ENCODE data around the gene SLC39A11. TPM values are rescaled to one million over a fixed set of nuclear protein-coding genes. Genes with fewer than 3 reads are reported as not detected.
"Not testable (repeated sequence)": the region's sequence is repeated elsewhere in the genome, so short reads cannot be mapped to it uniquely, and the experiment has no call there.

The SLC39A11 gene
- polyA plus RNA-seq, 3 donors from 2014 or later, result 13.7 to 25.8 (median 16.2) TPM

DNA sequence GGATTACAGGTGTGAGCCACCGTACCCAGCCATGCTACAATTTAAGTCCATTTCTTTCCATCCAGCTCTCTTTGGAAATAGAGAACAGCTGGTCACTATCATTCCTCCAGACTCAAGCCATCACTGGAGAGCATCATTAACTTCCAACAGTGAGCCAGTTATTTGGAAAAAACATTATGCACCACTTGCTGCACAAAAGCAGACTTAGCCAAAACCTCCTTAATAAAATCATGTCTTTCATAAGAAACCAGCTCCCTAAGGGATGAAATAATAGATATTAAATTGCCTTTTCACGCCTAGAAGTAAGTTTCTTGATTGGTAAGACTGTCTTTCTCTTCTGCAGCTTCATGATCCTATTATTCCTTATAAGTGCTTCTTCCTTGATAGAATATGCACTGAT, 17.9 kb downstream of the SLC39A11 start:
- Mint-ChIP-seq H3K27me3 (ENCODE audit: low read depth in 3 of 3) (no peaks in the 10 kb centered on the region), H3K9me3 (no peaks in the 10 kb centered on the region), H3K27ac (no peak overlapping the region), H3K36me3 (peaks cover 18 to 34% (median 20%) of the 10 kb centered on the region in 3 donors), H3K4me3 (no peak overlapping the region), H3K4me1 (peaks cover 0 to 10% of the 10 kb centered on the region in 2 donors)
- DNase-seq, result no peak

DNA sequence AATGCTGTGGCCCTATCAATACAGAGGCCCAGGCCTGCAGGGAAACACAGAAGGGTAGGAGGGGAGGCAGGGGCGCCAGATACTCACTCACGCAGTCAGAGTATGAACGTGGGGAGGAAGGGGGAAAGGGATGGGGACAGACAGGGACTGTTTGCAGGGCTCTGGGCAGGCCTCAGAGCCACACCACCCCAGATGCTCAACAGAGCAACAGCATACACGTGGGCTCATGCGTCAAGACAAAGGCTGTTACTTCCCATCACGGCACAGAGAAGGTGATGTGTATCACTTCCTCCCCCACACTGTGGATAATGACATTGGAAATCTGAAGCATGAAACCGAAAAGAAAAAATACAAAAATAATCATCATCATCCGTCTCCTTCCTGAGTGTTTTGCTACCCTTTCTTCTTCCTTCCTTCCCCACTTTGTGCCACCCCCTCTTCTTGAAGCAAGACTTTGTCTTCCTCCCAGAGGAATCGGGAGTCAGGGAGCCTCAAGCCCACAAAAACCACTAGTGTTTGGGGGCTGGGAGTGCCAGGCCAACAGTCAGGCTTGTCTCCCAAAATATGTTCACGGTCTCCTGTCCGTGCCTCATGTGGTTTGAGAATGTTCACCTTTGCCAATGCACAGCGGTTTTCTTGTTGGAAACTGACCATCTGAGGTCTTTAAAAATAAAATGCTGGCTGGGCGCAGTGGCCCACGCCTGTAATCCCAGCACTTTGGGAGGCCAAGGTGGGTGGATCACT, 20.1 kb downstream of the SLC39A11 start:
- DNase-seq, result no peak
- no peak overlapping the region for H3K4me3 Mint-ChIP-seq
- no peaks in the 10 kb centered on the region for H3K27me3 Mint-ChIP-seq (ENCODE audit: low read depth in 3 of 3)
- no peaks in the 10 kb centered on the region for H3K9me3 Mint-ChIP-seq
- peaks cover 15 to 31% (median 19%) of the 10 kb centered on the region in 3 donors for H3K36me3 Mint-ChIP-seq
- H3K27ac Mint-ChIP-seq, result no peak overlapping the region
- H3K4me1 Mint-ChIP-seq, result peaks cover 0 to 2% of the 10 kb centered on the region in 2 donors

DNA sequence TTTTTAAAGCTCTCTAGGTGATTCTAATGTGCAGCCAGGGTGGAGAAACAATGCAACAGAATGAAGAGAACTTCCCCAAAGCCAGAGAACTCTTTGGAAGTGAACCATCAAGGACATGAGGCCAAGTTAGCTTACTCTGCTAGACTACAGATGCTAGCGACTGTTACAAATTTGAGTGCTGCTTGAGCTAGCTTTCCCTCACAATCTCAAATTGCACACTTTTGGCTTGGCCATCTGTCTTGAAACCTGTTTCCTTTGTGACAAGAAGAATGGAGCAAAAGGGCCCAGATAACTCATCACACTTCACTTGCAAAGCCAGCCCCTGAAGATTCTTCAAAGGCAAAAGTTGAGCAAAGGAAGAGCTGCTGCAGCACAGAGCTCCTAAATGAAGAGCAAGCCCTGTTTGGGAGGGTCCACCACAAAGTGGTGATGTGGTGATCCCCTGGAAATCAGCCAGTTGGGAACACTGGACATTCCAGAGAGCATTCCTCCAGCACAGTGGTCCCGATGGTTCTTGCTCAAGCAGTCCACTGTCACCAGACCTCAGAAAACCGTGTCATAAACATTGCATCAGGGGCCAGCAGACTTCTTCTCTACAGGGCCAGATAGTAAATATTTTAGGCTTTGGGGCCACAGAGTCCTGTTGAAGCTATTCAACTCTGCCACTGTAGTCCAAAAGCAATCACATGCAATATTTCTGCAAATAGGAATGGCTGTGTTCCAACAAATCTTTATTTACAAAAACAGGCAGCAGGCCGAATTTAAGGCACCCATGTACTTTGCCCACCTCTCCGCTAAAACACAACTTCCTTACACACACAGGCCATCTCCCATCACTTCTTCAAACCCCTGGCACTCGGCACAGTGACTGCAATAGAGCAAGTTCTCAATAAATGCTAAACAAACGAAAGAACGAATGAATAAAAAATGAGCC, 21.2 kb downstream of the SLC39A11 start:
- Mint-ChIP-seq H3K27ac (no peak overlapping the region), H3K4me1 (no peaks in the 10 kb centered on the region), H3K4me3 (no peak overlapping the region), H3K36me3 (peaks cover 15 to 38% (median 25%) of the 10 kb centered on the region in 3 donors), H3K9me3 (no peaks in the 10 kb centered on the region), H3K27me3 (ENCODE audit: low read depth in 3 of 3) (no peaks in the 10 kb centered on the region)
- DNase-seq, result no peak

DNA sequence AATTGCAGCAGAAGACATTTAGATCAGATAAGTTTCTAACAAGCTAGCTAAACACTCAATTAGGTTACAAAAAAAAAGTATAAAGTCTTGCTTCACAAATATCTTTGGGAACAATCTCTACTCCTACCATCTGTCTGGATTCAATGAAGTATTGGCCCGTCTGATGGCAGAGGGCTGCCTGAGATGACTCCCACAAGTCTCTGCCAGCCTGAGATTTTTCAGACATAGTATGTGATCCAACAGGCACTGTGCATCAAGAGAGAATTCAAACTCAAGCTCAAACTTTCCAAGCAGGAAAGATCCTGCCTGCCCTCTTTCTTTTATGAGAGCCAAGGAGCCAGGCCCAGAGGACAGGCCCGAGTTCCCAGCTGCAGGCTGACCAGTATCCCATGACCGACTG, 22.6 kb downstream of the SLC39A11 start:
- Mint-ChIP-seq H3K4me3 (no peak overlapping the region), H3K9me3 (no peaks in the 10 kb centered on the region), H3K4me1 (no peaks in the 10 kb centered on the region), H3K36me3 (peaks cover 15 to 39% (median 20%) of the 10 kb centered on the region in 3 donors), H3K27me3 (ENCODE audit: low read depth in 3 of 3) (no peaks in the 10 kb centered on the region), H3K27ac (no peak overlapping the region)
- no peak for DNase-seq

DNA sequence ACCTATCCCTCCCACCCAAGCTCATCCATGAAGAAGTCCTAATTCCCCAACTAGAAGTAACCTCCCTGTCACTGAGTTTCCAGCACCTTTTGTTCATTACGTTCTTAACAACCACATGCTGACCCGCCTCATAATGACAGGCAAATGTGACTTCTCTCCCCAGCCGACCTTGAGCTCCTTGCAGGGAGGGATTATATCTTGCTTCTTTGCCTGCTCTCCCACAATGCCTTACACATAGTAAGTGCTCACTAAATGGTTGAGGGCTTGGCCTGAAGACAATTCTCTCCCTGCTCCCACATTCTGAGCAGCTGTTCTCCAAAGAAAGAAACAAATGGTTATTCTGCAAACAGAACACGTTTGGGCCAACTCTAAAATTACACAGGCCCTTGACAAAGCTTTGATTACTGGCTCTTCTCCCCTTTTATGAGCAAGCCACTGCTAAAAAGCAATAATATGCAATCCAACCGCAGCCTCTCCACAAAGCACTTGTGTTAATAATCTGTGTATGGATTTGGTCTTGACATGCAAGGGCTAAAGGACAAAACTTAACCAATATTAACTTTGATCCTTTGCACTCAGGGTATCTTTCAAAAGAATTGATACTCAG, 23.2 kb downstream of the SLC39A11 start:
- no peak overlapping the region for H3K27ac Mint-ChIP-seq
- no peak overlapping the region for H3K4me3 Mint-ChIP-seq
- H3K27me3 Mint-ChIP-seq (ENCODE audit: low read depth in 3 of 3), result no peaks in the 10 kb centered on the region
- H3K4me1 Mint-ChIP-seq, result peaks cover 2% of the 10 kb centered on the region in 2 donors
- no peak for DNase-seq
- peaks cover 15 to 37% (median 20%) of the 10 kb centered on the region in 3 donors for H3K36me3 Mint-ChIP-seq
- no peaks in the 10 kb centered on the region for H3K9me3 Mint-ChIP-seq

DNA sequence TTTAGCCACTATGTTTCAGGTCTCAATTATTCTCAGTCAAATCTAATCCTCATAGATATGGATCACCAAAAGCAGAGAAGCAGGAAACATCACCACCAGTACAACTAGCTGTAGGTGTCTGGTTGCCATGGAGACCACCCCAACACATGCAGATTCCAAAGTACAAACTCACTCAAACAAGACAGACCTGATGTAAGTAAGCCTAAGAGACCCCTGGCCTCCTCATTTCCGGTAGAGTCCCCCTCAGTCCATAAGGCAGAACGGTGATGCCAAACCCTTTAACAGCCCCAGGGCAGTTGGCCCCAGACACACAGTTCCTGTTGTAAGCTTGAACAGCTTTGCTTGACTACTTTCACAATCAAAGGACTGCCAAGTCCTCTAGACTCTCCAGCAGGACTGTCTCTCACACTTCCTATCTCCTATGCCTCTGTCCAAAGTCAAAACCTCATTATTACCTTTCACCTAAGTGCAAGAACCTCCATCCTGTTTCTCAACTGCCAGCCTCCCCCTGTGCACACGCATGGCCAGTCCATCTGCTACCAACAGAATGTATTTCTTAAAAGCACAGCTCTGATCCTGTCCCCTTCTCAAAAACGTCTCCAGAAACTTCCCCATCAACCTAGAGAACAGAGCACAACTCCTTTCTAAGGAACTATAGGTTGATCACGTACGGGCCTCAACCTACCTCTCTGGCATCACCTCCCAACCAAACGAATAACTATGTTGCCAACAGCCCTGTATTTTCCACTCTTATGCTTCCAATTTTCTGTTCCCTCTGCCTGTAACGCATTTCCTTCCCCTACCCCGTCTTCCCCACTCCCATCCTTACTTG, 23.9 kb downstream of the SLC39A11 start:
- H3K27ac Mint-ChIP-seq, result peak overlapping the region in 1 of 6 donors; percentile 12
- no peak for DNase-seq
- peaks cover 8 to 10% of the 10 kb centered on the region in 2 donors for H3K4me1 Mint-ChIP-seq
- peaks cover 15 to 37% (median 20%) of the 10 kb centered on the region in 3 donors for H3K36me3 Mint-ChIP-seq
- H3K27me3 Mint-ChIP-seq (ENCODE audit: low read depth in 3 of 3), result no peaks in the 10 kb centered on the region
- H3K4me3 Mint-ChIP-seq, result no peak overlapping the region
- H3K9me3 Mint-ChIP-seq, result no peaks in the 10 kb centered on the region

DNA sequence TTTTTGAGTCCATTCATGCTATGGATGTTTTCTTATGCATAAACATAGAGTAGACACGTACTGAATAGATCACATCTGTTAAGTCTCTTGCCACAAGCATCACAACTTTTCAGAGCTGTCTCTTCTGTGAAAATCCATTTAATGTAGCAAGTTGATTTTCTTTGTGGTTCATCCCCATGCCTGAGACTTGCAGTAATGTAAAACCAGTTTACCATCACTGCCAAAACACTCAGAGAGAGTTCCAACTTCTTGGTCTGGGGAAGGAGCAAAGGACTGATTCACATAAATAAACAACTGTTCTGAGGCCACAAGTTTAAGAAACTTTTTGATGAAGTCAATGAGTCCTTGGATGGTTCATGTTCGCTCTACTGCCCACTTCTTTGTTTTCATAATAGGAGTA, 24.8 kb downstream of the SLC39A11 start:
- not testable (repeated sequence) for H3K4me3 Mint-ChIP-seq; H3K9me3 Mint-ChIP-seq; H3K27me3 Mint-ChIP-seq (ENCODE audit: low read depth in 3 of 3); DNase-seq
- H3K27ac Mint-ChIP-seq, result peak overlapping the region in 1 of 6 donors; percentile 20
- peaks cover 8 to 10% of the 10 kb centered on the region in 2 donors for H3K4me1 Mint-ChIP-seq
- peaks cover 15 to 37% (median 20%) of the 10 kb centered on the region in 3 donors for H3K36me3 Mint-ChIP-seq

DNA sequence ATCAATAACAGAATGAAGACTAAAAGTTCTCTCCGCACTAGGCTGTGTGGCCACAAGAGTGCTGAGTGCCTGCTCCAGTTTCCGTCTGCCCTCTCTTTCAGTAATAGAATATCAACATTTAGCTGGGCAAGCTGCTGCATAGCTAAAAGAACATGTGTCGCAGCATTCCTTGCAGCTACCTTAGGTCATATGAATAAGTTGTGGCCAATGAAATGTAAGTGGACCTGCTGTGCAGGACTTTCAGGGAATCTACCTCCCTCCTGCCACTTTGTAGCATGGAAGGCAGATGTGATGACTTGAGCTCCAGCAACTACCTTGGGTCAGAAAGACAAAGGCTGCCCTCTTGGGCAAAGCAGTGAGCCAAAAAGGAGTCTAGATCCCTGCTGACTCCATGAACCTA, 25.4 kb downstream of the SLC39A11 start:
- no peaks in the 10 kb centered on the region for H3K9me3 Mint-ChIP-seq
- H3K27ac Mint-ChIP-seq, result no peak overlapping the region

DNA sequence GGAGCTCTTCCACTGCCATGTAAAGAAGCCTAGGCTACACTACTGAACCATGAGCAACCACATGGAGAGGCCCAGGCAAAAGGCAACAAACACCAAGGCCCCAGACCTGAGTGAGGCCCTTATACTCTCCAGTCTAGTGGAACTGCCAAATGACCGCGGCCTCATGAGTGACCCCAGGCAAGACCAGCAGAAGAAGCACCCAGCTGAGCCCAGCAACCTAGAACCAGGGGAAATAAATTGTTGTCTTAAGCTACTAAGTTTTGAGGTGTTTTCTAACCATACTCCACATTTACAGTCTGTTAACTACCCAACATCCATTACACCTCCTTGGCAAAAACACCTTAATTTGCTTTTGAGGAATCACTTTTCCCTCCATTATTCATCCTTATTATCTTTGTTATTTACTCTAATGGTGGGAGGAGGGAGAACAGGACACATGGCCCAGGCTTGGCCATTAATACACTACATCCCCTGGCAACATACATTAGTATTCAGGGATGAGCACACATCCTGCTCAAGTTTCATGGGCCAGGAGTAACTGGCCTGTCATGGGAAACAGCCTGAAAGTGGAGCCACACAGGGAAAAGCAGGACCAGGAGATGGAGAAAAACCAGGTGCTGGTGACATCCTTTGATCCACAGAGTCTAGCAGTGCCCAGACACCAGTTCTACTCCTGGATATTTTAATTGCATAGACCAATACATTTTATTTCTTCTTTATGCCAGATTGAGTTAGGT, 26.2 kb downstream of the SLC39A11 start:
- Mint-ChIP-seq H3K27ac (no peak overlapping the region), H3K4me1 (peaks cover 8 to 10% of the 10 kb centered on the region in 2 donors), H3K4me3 (no peak overlapping the region), H3K36me3 (peaks cover 4 to 27% (median 14%) of the 10 kb centered on the region in 3 donors), H3K9me3 (no peaks in the 10 kb centered on the region), H3K27me3 (ENCODE audit: low read depth in 3 of 3) (no peaks in the 10 kb centered on the region)
- DNase-seq, result no peak

More for the DNA sequence above, 25.4 kb downstream of the SLC39A11 start:
- no peak for DNase-seq
- peaks cover 8 to 10% of the 10 kb centered on the region in 2 donors for H3K4me1 Mint-ChIP-seq
- H3K27me3 Mint-ChIP-seq (ENCODE audit: low read depth in 3 of 3), result no peaks in the 10 kb centered on the region
- H3K36me3 Mint-ChIP-seq, result peaks cover 9 to 32% (median 20%) of the 10 kb centered on the region in 3 donors
- H3K4me3 Mint-ChIP-seq, result no peak overlapping the region

DNA sequence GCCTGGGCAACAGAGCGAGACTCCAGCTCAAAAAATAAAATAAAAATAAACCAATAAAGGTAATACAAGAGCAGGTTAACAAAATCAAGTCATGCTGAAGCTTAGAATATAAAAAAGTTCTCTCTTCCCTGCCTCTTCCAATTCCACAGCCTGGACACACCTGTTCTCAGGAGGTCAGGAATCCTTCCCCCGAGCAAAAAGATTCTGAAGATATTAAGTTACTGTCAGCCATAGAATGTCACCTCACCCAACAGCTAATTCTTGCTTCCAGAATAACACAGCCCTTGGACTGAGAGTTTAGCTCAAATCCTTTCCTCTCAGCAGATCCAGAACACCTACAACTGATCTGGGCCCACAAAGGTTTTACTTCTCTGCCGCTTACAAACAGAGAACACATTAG, 27.1 kb downstream of the SLC39A11 start:
- Mint-ChIP-seq H3K4me3 (no peak overlapping the region), H3K4me1 (peaks cover 8 to 10% of the 10 kb centered on the region in 2 donors), H3K9me3 (no peaks in the 10 kb centered on the region), H3K36me3 (peaks cover 4 to 21% (median 14%) of the 10 kb centered on the region in 3 donors), H3K27ac (no peak overlapping the region), H3K27me3 (ENCODE audit: low read depth in 3 of 3) (no peaks in the 10 kb centered on the region)
- DNase-seq, result no peak

DNA sequence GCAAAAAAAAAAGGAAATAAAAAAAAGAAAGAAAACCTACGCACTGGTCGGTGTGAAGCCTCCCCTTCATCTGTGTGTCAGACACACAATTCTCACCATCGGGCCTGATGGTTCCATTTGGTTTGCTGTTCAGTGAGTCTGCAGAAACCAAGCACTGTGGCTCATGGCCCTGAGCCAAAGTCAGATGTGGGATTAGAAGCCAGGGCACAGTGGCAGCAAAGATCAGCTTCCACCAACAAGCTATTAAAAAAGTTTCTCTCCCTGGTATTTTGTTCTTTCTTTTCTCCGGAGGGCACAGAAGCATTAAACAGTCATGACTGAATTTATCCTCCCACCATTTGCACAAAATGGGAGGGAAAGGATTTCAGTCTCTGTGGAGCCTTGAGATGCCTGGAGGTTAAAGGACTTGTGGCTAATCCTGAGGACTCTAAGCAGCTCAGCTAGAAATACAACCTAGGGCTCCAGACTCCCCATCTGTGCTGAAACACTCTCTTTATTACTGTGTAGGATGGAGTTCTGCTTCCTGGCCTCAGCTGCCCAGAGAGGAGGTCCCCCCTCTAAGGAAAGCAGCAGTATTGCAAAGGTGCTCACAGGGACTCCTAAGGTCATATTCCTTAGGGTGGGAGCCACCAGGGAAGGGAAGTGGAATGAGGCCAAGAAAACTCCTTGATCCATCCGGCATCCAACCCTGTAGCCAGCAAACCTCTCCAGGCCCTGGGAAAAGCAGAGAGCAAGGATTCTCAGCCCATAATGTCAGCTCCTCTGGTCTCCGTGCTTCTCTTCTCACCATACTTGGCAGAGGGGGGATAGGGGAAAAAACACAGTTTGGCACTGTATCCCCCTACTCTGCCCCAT, 28.2 kb downstream of the SLC39A11 start:
- Mint-ChIP-seq H3K27me3 (ENCODE audit: low read depth in 3 of 3) (no peaks in the 10 kb centered on the region), H3K27ac (no peak overlapping the region), H3K36me3 (peaks cover 4 to 18% (median 14%) of the 10 kb centered on the region in 3 donors), H3K9me3 (no peaks in the 10 kb centered on the region), H3K4me1 (peaks cover 8 to 10% of the 10 kb centered on the region in 2 donors), H3K4me3 (no peak overlapping the region)
- DNase-seq, result no peak

DNA sequence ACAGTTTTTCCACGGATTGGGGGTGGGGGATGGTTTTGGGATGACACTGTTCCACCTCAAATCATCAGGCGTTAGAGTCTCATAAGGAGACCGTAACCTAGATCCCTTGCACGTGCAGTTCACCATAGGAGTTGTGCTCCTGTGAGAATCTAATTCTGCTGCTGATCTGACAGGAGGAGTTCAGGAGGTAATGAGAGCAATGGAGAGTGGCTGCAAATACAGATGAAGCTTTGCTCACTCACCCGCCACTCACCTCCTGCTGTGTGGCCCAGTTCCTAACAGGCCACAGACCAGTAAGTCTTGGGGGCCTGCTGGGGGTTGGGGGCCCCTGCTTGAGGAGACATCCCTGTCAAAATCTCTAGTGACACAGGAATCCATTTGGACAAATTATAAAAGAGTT, 29.8 kb downstream of the SLC39A11 start:
- no peak for DNase-seq
- H3K4me1 Mint-ChIP-seq, result peaks cover 8 to 10% of the 10 kb centered on the region in 2 donors
- no peak overlapping the region for H3K27ac Mint-ChIP-seq
- no peaks in the 10 kb centered on the region for H3K9me3 Mint-ChIP-seq
- no peak overlapping the region for H3K4me3 Mint-ChIP-seq
- no peaks in the 10 kb centered on the region for H3K27me3 Mint-ChIP-seq (ENCODE audit: low read depth in 3 of 3)
- peaks cover 0 to 15% (median 8%) of the 10 kb centered on the region in 3 donors for H3K36me3 Mint-ChIP-seq
